K562 (cell line): ENCODE measurements around the gene GLTPD2. TPM values are rescaled to one million over a fixed set of nuclear protein-coding genes. Genes with fewer than 3 reads are reported as not detected.
A peak's percentile ranks its signal among the peaks of the same experiment; 100 is the strongest.

Source experiments
- AFF4 ChIP-seq: sonication (generic); formaldehyde crosslinking; IDR thresholded peaks from 2 replicates; pipeline ENCODE4 v1.8.0; 2023; ENCODE audit warnings: mild to moderate bottlenecking, missing genetic modification reagents
- ARID4B ChIP-seq: sonication (generic); formaldehyde crosslinking; IDR thresholded peaks from 2 replicates; pipeline ENCODE4 v1.8.0; 2022; ENCODE audit warnings: mild to moderate bottlenecking, missing genetic modification reagents
- ATF4 ChIP-seq: fragments of 450-650 bp; formaldehyde crosslinking; IDR thresholded peaks from 2 replicates; pipeline ENCODE4 v1.4.0; 2022; ENCODE audit warnings: mild to moderate bottlenecking, moderate library complexity
- CHD1 ChIP-seq: fragments of 200-600 bp; sonication (generic); IDR thresholded peaks from one replicate; pipeline ENCODE4 v1.6.1; 2012; ENCODE audit warnings: mild to moderate bottlenecking, moderate library complexity, low read length, inconsistent platforms
- ESRRA ChIP-seq: fragments of 450-650 bp; IDR thresholded peaks from 2 replicates; pipeline ENCODE4 v1.6.1; 2014; ENCODE audit warnings: low read depth, mild to moderate bottlenecking, moderate library complexity, borderline replicate concordance
- FOXO4 ChIP-seq: fragments of 450-650 bp; formaldehyde crosslinking; IDR thresholded peaks from 2 replicates; pipeline ENCODE4 v1.4.0; 2020; ENCODE audit warnings: mild to moderate bottlenecking, moderate library complexity
- JUN ChIP-seq, 2 experiments: sonication (generic) in 1 of 2; formaldehyde crosslinking in 1 of 2; IDR thresholded peaks; 2 replicates each; pipeline versions ENCODE4 v1.6.1 to v1.8.0; 2012 to 2022; ENCODE audit warnings: borderline replicate concordance in 2 of 2, mild to moderate bottlenecking in 2 of 2, improper control_type of control experiment in 1 of 2, low read depth in 1 of 2, low read length in 1 of 2, missing genetic modification reagents in 1 of 2
- L3MBTL2 ChIP-seq: fragments of 450-650 bp; IDR thresholded peaks from 2 replicates; pipeline ENCODE4 v1.6.1; 2016; ENCODE audit warnings: mild to moderate bottlenecking, moderate library complexity
- MEF2D ChIP-seq: conservative IDR thresholded peaks from 2 replicates; pipeline ENCODE4 v1.6.1; 2016; ENCODE audit warnings: low read depth, missing genetic modification characterization, missing compliant biosample characterization
- PRMT5 ChIP-seq: sonication (generic); formaldehyde crosslinking; IDR thresholded peaks from 2 replicates; pipeline ENCODE4 v1.5.0; 2020; ENCODE audit warnings: missing genetic modification reagents
- SOX6 ChIP-seq: fragments of 450-650 bp; IDR thresholded peaks from 2 replicates; pipeline ENCODE4 v1.6.1; 2014; ENCODE audit warnings: mild to moderate bottlenecking
- STAT5B ChIP-seq: fragments of 250-450 bp; sonication (Bioruptor Pico); IDR thresholded peaks from 2 replicates; pipeline ENCODE4 v1.8.0; 2021; ENCODE audit warnings: mild to moderate bottlenecking, inconsistent platforms
- XRCC5 ChIP-seq: fragments of 200-400 bp; formaldehyde crosslinking; IDR thresholded peaks from 2 replicates; pipeline ENCODE4 v1.6.1; 2017; ENCODE audit warnings: low read depth, mild to moderate bottlenecking, low read length
- ZFP91 ChIP-seq: sonication (generic); formaldehyde crosslinking; IDR thresholded peaks from 2 replicates; pipeline ENCODE4 v1.8.0; 2022; ENCODE audit warnings: mild to moderate bottlenecking, missing genetic modification reagents
- polyA plus RNA-seq, 8 experiments: library from polyadenylated mRNA; depleted of rRNA in 4 of 8; stranded (reverse) in 5 of 8; unstranded in 3 of 8; fragments of >200 nt; fragmentation: Nextera tagmentation in 2 of 8; fragmentation: Illumina TruSeq in 1 of 8; extraction: Ambion mirVana in 2 of 8; extraction: Trizol in 1 of 8; gene quantifications; 2 replicates each; pipeline versions ENCODE4 v1.2.1 to v1.2.3, GENCODE V29; 2011 to 2014; ENCODE audit warnings: inconsistent platforms in 1 of 8, missing spikeins in 1 of 8
- total RNA-seq, 7 experiments: library from RNA; depleted of rRNA in 6 of 7; stranded (reverse); fragments of >200 nt in 6 of 7; fragmentation: Illumina TruSeq in 2 of 7; extraction: Trizol in 2 of 7; gene quantifications; 2 replicates each; pipeline versions ENCODE4 v1.2.1 to v1.2.3, GENCODE V29; 2011 to 2021; ENCODE audit warnings: low replicate concordance in 1 of 7

The GLTPD2 gene
- total and polyA plus RNA-seq, 9 of the 15 experiments (the other 6 are each of a cell fraction or from before 2014, with no cell fraction given), result not detected

GRCh38 chr17:4789951-4790704 lies 1.4 kb downstream of the GLTPD2 start (continued):
- TF ChIP-seq ATF4 (CRISPR knock-in tag), result no peak
- peak; percentile 32; the same call in 1 of the 2 replicates for TF ChIP-seq SOX6
- peak; percentile 49; the same call in 1 of the 2 replicates for TF ChIP-seq ZFP91 (CRISPR knock-in tag)
- TF ChIP-seq ESRRA, result peak; percentile 62; the same call in 1 of the 2 replicates
- 0 out of 2 replicates have a peak, but pooled peaks have one; percentile 57 for TF ChIP-seq JUN (IDR thresholded peaks at IDR 0.05; ENCODE audit: borderline replicate concordance, low read depth, low read length)
- peak; percentile 65 for TF ChIP-seq JUN (CRISPR knock-in tag; IDR thresholded peaks at IDR 0.05; ENCODE audit: borderline replicate concordance)
- TF ChIP-seq FOXO4 (CRISPR knock-in tag), result no peak
- peak; percentile 89; the same call in 1 of the 2 replicates for TF ChIP-seq ARID4B (CRISPR knock-in tag)
- TF ChIP-seq AFF4 (CRISPR knock-in tag), result peak; percentile 79
- peak; percentile 94 for TF ChIP-seq L3MBTL2
- no peak for TF ChIP-seq STAT5B (CRISPR knock-in tag)
- TF ChIP-seq MEF2D (tag), result no peak
- TF ChIP-seq PRMT5 (CRISPR knock-in tag), result no peak
- no peak for TF ChIP-seq XRCC5
- no peak for TF ChIP-seq CHD1
